Stomach (tissue), 9 donors: ENCODE measurements around the gene GLTP. TPM values are rescaled to one million over a fixed set of nuclear protein-coding genes. Genes with fewer than 3 reads are reported as not detected.
"Not testable (repeated sequence)": the region's sequence is repeated elsewhere in the genome, so short reads cannot be mapped to it uniquely, and the experiment has no call there.

ENCODE experiments used
- DNase-seq, 2 donors: peaks; one replicate each; pipeline versions ENCODE4 v3.0.0 to v3.0.0-alpha.2; 2013 to 2019
- H3K27ac ChIP-seq, 5 donors: fragments of 200-600 bp in 4 of 5; sonication (generic) in 4 of 5; one replicate each; pipeline ENCODE4 v1.5.1; 2013 to 2019; ENCODE audit warnings: mild to moderate bottlenecking in 1 of 5, moderate library complexity in 1 of 5
- H3K27me3 ChIP-seq, 3 donors: fragments of 200-600 bp; sonication (generic); one replicate each; pipeline ENCODE4 v1.5.1; 2017 to 2019; ENCODE audit warnings: mixed run types in 1 of 3
- H3K36me3 ChIP-seq, 4 donors: fragments of 200-600 bp; sonication (generic); 1 replicate in 3 of 4; 2 replicates in 1 of 4; pipeline ENCODE4 v1.5.1; 2016 to 2019
- H3K4me1 ChIP-seq, 4 donors: fragments of 200-600 bp; sonication (generic); one replicate each; pipeline ENCODE4 v1.5.1; 2016 to 2019
- H3K4me3 ChIP-seq, 4 donors: fragments of 200-600 bp; sonication (generic) in 3 of 4; one replicate each; pipeline ENCODE4 v1.5.1; 2016 to 2019; ENCODE audit warnings: mild to moderate bottlenecking in 1 of 4
- H3K9me3 ChIP-seq, 4 donors: fragments of 200-600 bp; sonication (generic); one replicate each; pipeline ENCODE4 v1.5.1; 2016 to 2019
- EP300 ChIP-seq: sonication (generic); formaldehyde crosslinking; IDR thresholded peaks from one replicate; pipeline ENCODE4 v1.6.1; 2017; ENCODE audit warnings: antibody characterized with exemption
- POLR2A ChIP-seq, 4 donors: fragments of 450-650 bp; IDR thresholded peaks; one replicate each; pipeline ENCODE4 v1.6.1; 2016; ENCODE audit warnings: antibody characterized with exemption in 4 of 4, control low read depth in 2 of 4, mild to moderate bottlenecking in 1 of 4, moderate library complexity in 1 of 4
- POLR2AphosphoS5 ChIP-seq, 3 donors: sonication (generic); formaldehyde crosslinking; IDR thresholded peaks; one replicate each; pipeline ENCODE4 v1.6.1; 2016; ENCODE audit warnings: antibody characterized with exemption in 3 of 3
- WGBS, 5 donors: extraction: QIAGEN DNeasy Blood & Tissue Kit in 3 of 5; methylation state at CpG; one replicate each; pipeline versions ENCODE4 v1.1.5 to v1.1.7; 2013 to 2018; 5-methylcytosine and 5-hydroxymethylcytosine counted together
- intact Hi-C: fragments of 100-400 bp; cut with DNase I; formaldehyde crosslinking; loops from one replicate; pipeline ENCODE4 v1.15.1; 2023; ENCODE audit warnings: low total_unique reads
- polyA plus RNA-seq, 3 donors: library from polyadenylated mRNA; stranded (reverse); fragments of 200-250 nt; gene quantifications; one replicate each; pipeline ENCODE4 v1.2.3, GENCODE V29; 2013
- total RNA-seq, 5 donors: library from RNA; depleted of rRNA; stranded (reverse); fragments of >200 nt; gene quantifications; one replicate each; pipeline versions ENCODE4 v1.1.0 to v1.2.3, GENCODE V29; 2014 to 2016
- TF ChIP-seq, protein P1 (sequence below), 7 experiments: fragments of 450-650 bp in 4 of 7; fragments of 200-600 bp in 3 of 7; sonication (generic) in 3 of 7; IDR thresholded peaks; one replicate each; pipeline ENCODE4 v1.5.1; 2016 to 2019; ENCODE audit warnings: antibody characterized with exemption in 7 of 7, control low read depth in 2 of 7, mild to moderate bottlenecking in 1 of 7
- donor health status: healthy with polysubstance abuse.
- donor health status: Bipolar disorder and iron deficiency.
- donor health status: healthy.

The GLTP gene
- total and polyA plus RNA-seq, 8 donors, result 26.4 to 93.6 (median 50.1) TPM

GRCh38 chr12:109899783-109900751, 19.7 kb upstream of the GLTP start, which contains the start of gene TCHP:
Gene TCHP, plus strand, starts transcription at chr12:109900274. Its CDS starts 2,753 bp downstream, at chr12:109903027.
- Histone ChIP-seq H3K4me3 (peak within 1 kb of the TSS; percentile 75 to 84 (median 78)), H3K9me3 (no peaks in the 10 kb centered on the region), H3K4me1 (peaks cover 23 to 31% (median 27%) of the 10 kb centered on the region in 4 donors), H3K27ac (peak within 1 kb of the TSS; percentile 69 to 91 (median 81)), H3K36me3 (peaks cover 23 to 25% (median 24%) of the 10 kb centered on the region in 4 donors), H3K27me3 (no peaks in the 10 kb centered on the region)
- intact Hi-C loops, result no loop called here
- WGBS, 5 donors, result 1 to 3% (median 2%) methylated on average over 39 to 69 of the region's 69 CpGs
- peak; percentile 30 for TF ChIP-seq EP300
- TF ChIP-seq, protein P1, sequence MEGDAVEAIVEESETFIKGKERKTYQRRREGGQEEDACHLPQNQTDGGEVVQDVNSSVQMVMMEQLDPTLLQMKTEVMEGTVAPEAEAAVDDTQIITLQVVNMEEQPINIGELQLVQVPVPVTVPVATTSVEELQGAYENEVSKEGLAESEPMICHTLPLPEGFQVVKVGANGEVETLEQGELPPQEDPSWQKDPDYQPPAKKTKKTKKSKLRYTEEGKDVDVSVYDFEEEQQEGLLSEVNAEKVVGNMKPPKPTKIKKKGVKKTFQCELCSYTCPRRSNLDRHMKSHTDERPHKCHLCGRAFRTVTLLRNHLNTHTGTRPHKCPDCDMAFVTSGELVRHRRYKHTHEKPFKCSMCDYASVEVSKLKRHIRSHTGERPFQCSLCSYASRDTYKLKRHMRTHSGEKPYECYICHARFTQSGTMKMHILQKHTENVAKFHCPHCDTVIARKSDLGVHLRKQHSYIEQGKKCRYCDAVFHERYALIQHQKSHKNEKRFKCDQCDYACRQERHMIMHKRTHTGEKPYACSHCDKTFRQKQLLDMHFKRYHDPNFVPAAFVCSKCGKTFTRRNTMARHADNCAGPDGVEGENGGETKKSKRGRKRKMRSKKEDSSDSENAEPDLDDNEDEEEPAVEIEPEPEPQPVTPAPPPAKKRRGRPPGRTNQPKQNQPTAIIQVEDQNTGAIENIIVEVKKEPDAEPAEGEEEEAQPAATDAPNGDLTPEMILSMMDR (IDR thresholded peaks at IDR 0.05), result peak in 2 of 7 experiments; percentile 26 to 33
- TF ChIP-seq POLR2AphosphoS5 (IDR thresholded peaks at IDR 0.05), result peak; percentile 74 to 98 (median 86)
- TF ChIP-seq POLR2A (IDR thresholded peaks at IDR 0.05), result no peak
- peak; percentile 85 to 97 for DNase-seq

DNA sequence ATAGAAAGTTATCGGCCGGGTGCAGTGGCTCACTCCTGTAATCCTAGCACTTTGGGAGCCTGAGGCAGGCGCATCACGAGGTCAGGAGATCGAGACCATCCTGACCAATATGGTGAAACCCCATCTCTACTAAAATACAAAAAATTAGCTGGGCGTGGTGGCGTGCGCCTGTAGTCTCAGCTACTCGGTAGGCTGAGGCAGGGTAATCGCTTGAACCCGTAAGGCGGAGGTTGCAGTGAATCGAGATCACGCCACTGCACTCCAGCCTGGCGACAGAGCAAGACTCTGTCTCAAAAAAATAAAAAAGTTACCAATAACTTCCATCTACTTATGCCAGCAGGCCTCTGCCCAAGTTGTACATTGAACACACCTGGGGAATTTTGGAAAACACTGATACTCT, 19.0 kb upstream of the GLTP start:
- intact Hi-C loops, H3K27me3 ChIP-seq, H3K9me3 ChIP-seq, DNase-seq: not testable (repeated sequence)
- Histone ChIP-seq H3K36me3 (peaks cover 15 to 17% (median 17%) of the 10 kb centered on the region in 4 donors), H3K27ac (peak overlapping the region in 4 of 5 donors; percentile 73 to 91 (median 84)), H3K4me1 (peaks cover 23 to 31% (median 27%) of the 10 kb centered on the region in 4 donors), H3K4me3 (peak overlapping the region; percentile 75 to 84 (median 78))
- WGBS, 5 donors, result 82 to 89% (median 85%) methylated on average over 15 of the region's 15 CpGs

- Histone ChIP-seq H3K27ac (no peak overlapping the region), H3K9me3 (no peaks in the 10 kb centered on the region), H3K4me3 (no peak overlapping the region), H3K27me3 (no peaks in the 10 kb centered on the region), H3K4me1 (peaks cover 20 to 23% (median 21%) of the 10 kb centered on the region in 4 donors), H3K36me3 (no peaks in the 10 kb centered on the region)
- 83 to 97% (median 86%) methylated on average over 6 of the region's 6 CpGs for WGBS, 5 donors
- no peak for DNase-seq
- TF ChIP-seq, protein P1 (IDR thresholded peaks at IDR 0.05), result no peak
- TF ChIP-seq POLR2A (IDR thresholded peaks at IDR 0.05) (no peak), EP300 (no peak), POLR2AphosphoS5 (IDR thresholded peaks at IDR 0.05) (no peak)
- intact Hi-C loops, result no loop called here
Observed at GRCh38 chr12:109897029-109897428, 16.7 kb upstream of the GLTP start.

GRCh38 chr12:109896188-109896587, 15.8 kb upstream of the GLTP start:
- TF ChIP-seq, protein P1 (IDR thresholded peaks at IDR 0.05), result no peak
- no peak for TF ChIP-seq POLR2A (IDR thresholded peaks at IDR 0.05)
- WGBS, 5 donors, result 84 to 91% (median 88%) methylated on average over 5 to 6 of the region's 6 CpGs

More at GRCh38 chr12:109896188-109896587, 15.8 kb upstream of the GLTP start:
- H3K27me3 ChIP-seq, result no peaks in the 10 kb centered on the region
- H3K27ac ChIP-seq, result no peak overlapping the region
- no peak for DNase-seq
- peaks cover 12 to 15% (median 13%) of the 10 kb centered on the region in 4 donors for H3K4me1 ChIP-seq
- H3K36me3 ChIP-seq, result no peaks in the 10 kb centered on the region
- H3K4me3 ChIP-seq, result no peak overlapping the region
- H3K9me3 ChIP-seq, result no peaks in the 10 kb centered on the region
- intact Hi-C loops, result no loop called here
